Measurements from ENCODE around the gene CCS.

CCS gene

DNA sequence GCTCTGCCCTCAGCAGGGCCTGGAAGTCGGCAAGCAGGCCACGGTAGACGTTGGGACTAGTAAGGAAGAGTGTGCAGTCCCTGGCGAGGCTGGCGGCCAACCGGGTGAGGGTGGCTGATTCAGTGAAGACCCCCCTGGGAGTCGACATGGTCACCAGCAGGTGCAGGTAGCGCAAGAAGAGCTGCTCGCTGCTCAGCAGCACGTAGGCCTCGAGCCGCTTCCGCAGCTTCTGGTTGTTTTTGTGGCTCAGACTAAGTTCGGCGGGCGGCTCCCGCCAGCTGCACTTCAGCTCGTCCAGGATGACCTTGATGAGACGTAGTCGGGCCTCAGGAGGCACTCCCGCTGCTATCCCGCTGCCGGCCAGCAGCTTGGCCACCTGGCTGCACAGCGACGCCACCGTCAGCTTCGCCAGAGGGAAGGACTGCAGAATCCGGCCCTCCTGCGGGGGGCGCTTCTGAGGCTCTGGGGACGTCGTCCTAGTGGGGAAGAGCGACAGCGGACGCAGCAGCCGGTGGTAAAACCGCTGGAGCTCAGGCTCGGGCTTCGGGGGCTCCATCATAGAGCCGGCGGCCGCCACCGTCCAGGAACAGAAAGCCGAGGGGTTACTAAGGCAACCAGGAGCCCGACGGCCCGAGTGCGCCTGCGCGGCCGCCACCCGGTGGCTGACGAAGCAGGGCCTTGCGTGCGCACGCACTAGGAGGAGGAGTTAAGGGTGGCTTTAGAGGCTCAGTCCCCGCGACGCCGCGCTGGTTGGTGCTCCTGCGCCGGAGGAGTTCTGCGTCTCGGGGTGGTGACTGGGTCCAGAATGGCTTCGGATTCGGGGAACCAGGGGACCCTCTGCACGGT, at the start of gene CCS, which contains the start of gene CCDC87:
Gene CCS, plus strand, starts transcription at position 729 of the 846 bp plus-strand sequence. Its CDS starts 77 bp downstream, at position 806.
Gene CCDC87, minus strand, starts transcription at position 607 of the 846 bp plus-strand sequence. Its CDS starts 48 bp downstream, at position 559.
- Histone ChIP-seq H3K4me3 (peak within 1 kb of the TSS; percentile 44 to 71 (median 55)), H3K27ac (peak within 1 kb of the TSS in 20 of 21 experiments; percentile 21 to 92 (median 83))

GRCh38 chr11:66543263-66544107, 49.5 kb upstream of the CCS start:
- Histone ChIP-seq H3K27ac (peak overlapping the region in 18 of 21 experiments; percentile 5 to 90 (median 56)), H3K4me3 (peak overlapping the region in 1 of 7 experiments; percentile 8)

DNA sequence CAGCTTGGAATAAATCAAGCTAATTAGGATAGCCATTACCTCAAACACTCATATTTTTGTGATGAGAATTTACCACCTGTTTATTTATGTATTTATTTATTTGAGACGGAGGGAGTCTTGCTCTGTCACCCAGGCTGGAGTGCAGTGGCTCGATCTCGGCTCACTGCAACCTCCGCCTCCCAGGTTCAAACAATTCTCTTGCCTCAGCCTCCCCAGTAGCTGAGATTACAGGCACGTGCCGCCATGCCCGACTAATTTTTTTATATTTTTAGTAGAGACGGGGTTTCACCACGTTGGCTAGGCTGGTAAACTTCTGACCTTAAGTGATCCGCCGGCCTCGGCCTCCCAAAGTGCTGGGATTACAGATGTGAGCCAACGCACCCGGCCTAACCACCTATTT, 48.0 kb upstream of the CCS start:
- Histone ChIP-seq H3K27ac (peak overlapping the region in 7 of 21 experiments; percentile 82 to 93 (median 88)), H3K4me3 (peak overlapping the region; percentile 72 to 96 (median 79))

GRCh38 chr11:66545701-66546367, 47.2 kb upstream of the CCS start, which contains the start of gene ZDHHC24:
ZDHHC24 (minus strand) TSS chr11:66546048; CDS start chr11:66546003, 45 bp downstream.
- H3K4me3 ChIP-seq: peak within 1 kb of the TSS; percentile 72 to 96 (median 79)
- H3K27ac ChIP-seq: peak within 1 kb of the TSS; percentile 36 to 93 (median 84)

DNA sequence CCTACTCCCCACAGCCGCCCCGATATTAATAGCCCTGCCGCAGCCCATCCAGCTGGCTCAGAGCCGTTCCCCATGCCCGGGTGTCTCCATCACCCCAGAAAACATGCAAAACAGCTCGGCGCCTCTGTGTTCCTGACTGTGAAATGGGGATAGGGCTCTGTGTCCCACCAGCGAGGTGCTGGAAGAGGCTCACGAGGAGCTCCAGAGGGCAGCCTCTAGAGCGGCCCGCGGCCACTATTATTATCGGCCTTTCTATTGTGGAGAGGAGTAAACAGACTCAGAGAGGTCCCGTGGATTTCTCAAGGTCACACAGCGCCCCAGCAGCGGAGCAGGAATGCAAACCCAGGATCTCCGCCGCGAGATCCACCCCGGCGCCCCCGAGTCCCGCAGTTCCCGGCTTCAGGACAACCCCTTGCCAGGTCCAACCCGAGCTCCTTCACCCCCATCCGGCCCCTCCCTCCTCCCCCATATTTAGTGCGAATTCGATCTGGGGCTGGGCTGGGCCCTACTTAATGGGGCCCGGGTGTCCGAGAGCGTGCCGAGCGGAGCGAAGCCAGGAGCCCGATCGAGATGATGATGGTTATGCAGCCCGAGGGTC, 46.5 kb upstream of the CCS start, which contains the start of gene ACTN3:
Gene ACTN3, plus strand, starts transcription at position 536 of the 598 bp plus-strand sequence. Its CDS starts 35 bp downstream, at position 571.
- H3K4me3 ChIP-seq: peak within 1 kb of the TSS; percentile 72 to 96 (median 79)
- H3K27ac ChIP-seq: peak within 1 kb of the TSS; percentile 36 to 93 (median 84)

DNA sequence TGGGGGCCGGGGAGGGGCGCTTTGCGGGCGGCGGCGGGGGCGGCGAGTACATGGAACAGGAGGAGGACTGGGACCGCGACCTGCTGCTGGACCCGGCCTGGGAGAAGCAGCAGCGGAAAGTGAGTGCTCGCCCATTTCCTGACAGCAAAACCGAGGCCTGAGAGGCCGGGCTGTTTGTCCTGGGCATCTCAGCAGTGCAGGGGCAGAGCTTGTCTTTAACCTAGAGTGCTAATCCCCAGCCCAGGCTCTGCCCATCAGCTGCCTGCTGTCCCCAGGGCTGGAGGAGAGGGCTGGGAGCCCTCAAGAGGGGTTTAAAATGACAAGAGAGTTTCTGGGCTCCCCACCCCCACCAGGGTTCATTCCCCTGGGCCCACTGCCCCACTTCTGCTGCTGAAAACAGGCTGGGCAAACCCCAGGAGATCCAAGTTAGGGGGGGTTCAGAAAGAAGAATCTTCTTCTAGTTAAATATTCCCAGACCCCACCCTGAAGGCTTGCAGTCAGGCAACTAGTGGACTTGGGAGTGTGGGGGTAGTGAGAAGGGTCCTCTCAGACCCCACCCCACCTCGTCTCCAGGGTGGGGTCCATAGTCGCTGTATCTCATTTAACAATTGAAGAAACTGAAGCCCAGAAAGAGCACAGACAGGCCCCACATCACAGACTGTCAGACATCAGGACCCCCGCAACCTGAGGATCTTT, 45.9 kb upstream of the CCS start:
- H3K4me3 ChIP-seq: peak overlapping the region in 4 of 7 experiments; percentile 72 to 96 (median 77)
- H3K27ac ChIP-seq: peak overlapping the region in 3 of 21 experiments; percentile 1 to 90 (median 71)

DNA sequence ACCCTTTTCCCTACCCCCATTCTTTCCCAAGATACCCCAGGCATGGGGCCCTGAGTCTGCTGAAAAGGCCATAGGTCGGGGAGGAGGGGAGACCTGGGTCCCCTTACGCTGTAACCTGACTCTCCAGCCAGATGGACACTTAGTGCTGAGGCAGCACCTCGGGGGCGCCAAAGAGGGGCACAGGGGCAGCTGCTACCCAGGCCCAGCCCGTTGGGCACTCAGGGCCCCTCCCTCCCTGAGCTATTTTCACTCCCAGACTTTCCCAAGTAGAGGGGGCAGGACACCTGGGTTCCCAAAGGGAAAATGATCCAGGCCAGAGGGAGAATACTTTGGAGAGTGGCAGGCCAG, 45.3 kb upstream of the CCS start:
- Histone ChIP-seq H3K27ac (no peak overlapping the region), H3K4me3 (no peak overlapping the region)

DNA sequence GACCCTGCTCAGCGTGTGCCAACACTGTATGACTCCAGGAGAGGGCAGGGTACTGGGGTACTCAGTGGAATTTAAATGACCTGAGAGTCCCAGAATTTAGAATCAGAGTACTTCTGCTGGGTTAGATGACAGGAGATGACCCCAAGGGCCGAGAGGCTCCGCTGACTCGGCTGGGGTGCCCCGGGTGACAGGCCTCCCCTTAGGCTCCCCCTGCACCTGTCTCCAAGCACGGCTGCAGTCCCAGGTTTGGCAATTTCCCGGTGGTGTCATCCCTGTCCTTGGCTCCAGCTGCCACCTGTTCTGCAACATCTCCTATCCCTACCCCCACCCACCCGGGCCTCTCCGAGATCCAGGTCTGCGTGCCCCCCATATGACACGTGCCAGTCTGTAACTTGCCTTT, 44.9 kb upstream of the CCS start:
- Histone ChIP-seq H3K27ac (no peak overlapping the region), H3K4me3 (no peak overlapping the region)

GRCh38 chr11:66548774-66549630, 44.0 kb upstream of the CCS start:
- Histone ChIP-seq H3K27ac (no peak overlapping the region), H3K4me3 (no peak overlapping the region)

GRCh38 chr11:66549696-66550095, 43.3 kb upstream of the CCS start:
- H3K27ac ChIP-seq: no peak overlapping the region
- H3K4me3 ChIP-seq: no peak overlapping the region

DNA sequence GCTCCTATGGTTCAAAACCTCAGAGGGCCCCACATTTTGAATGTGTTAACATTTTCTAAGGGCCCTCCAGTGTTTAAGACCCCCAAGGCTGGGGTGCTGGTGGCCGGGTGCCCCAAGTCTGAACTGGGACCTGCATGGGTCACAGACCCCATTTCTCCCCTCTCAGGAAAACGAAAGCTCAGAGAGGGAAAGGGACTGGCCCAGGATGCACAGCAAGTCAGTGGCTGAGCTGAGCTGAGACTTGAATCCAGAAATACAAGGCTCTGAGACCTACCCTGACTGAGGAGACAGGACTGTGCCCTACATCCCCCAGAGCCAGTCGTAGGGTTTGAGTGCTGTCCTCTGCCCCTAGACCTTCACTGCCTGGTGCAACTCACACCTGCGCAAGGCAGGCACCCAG, 42.1 kb upstream of the CCS start:
- no peak overlapping the region for H3K4me3 ChIP-seq
- H3K27ac ChIP-seq: no peak overlapping the region

DNA sequence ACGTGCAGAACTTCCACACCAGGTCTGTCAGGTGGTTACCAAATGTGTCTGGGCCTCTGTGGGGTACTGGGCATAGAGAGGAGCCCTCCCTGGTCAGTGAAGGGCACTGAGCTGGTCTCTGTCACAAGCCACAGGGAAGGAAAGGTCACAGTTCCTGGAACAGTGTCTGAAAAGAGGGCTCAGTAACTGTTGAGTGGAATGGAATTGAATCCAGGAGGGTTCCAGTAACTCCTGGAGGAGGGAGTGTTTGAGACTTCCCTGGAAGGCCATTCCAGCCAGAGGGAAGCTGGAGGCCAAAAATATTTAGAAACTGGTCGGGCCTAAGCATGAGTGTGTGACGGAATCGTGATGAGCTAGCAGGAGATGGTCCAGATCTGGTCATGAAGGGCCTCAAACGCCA, 38.4 kb upstream of the CCS start:
- H3K4me3 ChIP-seq: no peak overlapping the region
- H3K27ac ChIP-seq: no peak overlapping the region

DNA sequence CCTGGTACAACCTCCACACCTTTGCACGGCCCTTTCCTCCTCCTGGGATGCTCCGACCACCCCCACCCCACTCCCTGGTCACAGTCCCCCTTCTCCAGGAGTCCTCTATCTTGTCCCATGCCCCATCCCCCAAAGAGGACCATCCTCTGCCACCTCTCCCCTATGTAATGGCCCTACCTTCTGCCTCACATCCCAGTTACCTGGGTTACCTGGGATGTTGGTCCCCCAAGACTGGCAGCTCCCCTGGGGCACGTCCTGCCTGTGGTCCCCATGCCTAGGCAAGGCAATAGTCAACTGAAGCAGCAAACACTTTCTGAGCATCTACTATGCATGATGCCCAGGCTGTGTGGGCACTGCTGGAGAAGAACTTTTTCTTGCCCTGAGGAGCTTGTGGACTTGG, 37.6 kb upstream of the CCS start:
- Histone ChIP-seq H3K27ac (no peak overlapping the region), H3K4me3 (no peak overlapping the region)

DNA sequence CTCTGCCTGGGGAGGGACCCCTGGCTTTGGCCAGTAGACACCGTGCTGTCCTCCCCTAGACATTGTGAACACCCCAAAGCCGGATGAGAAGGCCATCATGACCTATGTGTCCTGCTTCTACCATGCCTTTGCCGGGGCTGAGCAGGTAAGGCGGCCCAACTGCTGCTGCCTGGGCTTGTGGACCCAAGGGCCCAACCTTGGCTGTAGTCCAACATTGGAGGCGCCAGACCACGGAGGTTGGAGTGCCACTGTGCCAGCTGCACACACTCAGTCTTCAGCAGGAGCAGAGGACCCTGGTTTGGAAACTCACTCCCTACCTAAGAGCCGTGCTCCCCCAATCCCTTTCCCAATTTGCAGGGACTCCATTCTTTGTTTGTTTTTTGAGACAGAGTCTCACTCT, 36.9 kb upstream of the CCS start:
- H3K27ac ChIP-seq: no peak overlapping the region
- H3K4me3 ChIP-seq: no peak overlapping the region

GRCh38 chr11:66557733-66558326, 35.2 kb upstream of the CCS start:
- no peak overlapping the region for H3K4me3 ChIP-seq
- H3K27ac ChIP-seq: no peak overlapping the region

DNA sequence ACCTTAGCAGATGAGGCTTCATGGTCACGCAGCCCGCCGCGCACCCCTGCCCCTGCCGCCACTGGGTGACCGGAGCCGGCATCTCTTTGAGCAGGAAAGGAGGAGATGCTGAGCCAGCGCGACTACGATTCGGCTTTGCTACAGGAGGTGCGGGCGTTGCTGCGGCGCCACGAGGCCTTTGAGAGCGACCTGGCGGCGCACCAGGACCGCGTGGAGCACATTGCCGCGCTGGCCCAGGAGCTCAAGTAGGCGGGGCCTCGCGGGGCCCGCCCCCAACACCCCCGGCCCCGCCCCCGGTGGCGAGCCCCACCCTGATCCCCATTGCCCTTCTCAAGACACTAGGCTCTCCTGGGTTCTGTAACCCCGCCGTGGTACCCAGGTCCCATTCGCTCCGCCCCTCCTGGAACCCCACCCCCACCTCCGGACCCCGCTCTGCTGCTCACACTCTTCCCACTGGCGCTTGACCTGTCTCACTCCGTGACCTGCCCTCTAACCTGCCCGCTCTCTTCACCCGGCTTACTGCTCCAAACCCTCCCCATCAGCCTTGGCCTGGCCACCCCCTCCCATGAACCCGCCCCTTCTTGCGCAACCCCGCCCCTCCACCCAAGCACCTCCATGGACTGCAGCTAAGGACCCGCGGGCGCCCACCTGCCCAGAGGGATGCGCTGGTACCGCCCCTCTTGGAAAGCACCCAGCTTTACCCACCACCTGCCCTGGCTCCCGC, 33.7 kb upstream of the CCS start:
- Histone ChIP-seq H3K27ac (no peak overlapping the region), H3K4me3 (no peak overlapping the region)
